ENCODE results near the gene TRAK2. TPM values are rescaled to one million over a fixed set of nuclear protein-coding genes. Genes with fewer than 3 reads are reported as not detected.
"Not testable (repeated sequence)": the region's sequence is repeated elsewhere in the genome, so short reads cannot be mapped to it uniquely, and the experiment has no call there.

Gene TRAK2
- total RNA-seq, 1 experiment from 2014 or later = 33.0 TPM

GRCh38 chr2:201414099-201415023 is 36.9 kb downstream of the TRAK2 start:
- DNase-seq (ENCODE audit: low spot score) = peak; percentile 45

DNA sequence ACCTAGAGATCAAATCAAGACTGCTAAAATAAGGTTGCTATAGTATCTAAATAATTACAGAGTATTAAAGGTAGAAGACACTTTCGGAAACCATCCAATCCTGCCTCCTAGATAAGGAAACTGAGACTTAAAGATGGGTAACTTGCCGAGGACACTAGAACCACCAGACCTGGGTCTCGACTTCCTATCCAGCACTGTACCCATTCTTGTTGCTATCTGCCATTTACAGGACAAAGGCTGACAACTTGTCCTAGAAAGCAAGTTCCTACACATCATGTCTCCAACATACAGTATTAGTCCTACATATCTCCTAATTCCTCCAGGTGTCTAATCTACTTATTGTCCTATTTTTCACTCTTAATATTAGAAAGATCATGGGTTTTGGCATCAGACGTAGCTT is 37.7 kb downstream of the TRAK2 start:
- DNase-seq (ENCODE audit: low spot score) = no peak

GRCh38 chr2:201413143-201413542 is 38.1 kb downstream of the TRAK2 start:
- no peak for DNase-seq (ENCODE audit: low spot score)

DNA sequence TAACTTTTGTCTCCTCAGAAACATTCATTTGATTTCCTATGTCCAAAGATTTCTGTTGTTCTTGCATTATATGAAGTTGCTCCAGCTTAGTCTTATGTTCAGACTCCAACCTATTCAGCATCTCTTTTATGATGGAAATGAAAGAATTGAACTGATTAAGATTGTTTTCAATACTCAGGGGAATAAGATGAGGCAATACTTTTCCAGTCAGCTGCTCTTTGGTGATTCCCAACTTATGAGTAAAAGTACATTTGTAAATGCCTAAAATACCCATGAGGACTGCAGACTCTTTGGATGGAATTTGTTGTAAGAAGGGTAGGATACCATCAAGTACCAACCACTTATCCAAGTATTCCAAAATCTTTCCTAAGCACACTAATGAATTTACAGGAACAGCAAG is 39.8 kb downstream of the TRAK2 start:
- DNase-seq (ENCODE audit: low spot score) = no peak

DNA sequence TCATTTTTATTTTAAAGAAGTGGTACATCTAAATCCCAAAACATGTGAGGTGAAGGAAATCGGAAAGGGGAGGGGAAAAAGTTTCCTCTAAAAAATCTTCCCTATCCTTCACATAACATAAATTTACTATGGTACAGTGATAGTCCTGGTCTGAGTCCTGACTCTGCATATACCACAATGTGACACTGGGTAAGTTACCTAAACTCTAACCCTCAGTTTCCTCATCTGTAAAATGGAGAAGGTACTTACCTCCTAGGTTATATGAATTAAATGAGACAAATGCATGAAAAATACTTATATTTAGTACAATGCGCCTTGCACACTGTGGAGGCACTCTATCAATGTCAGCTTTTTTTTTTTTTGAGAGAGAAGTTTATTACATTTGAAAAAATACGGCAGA is 42.3 kb downstream of the TRAK2 start:
- no peak for DNase-seq (ENCODE audit: low spot score)

- DNase-seq (ENCODE audit: low spot score) = no peak
Measured at GRCh38 chr2:201407265-201407664, 44.0 kb downstream of the TRAK2 start.

DNA sequence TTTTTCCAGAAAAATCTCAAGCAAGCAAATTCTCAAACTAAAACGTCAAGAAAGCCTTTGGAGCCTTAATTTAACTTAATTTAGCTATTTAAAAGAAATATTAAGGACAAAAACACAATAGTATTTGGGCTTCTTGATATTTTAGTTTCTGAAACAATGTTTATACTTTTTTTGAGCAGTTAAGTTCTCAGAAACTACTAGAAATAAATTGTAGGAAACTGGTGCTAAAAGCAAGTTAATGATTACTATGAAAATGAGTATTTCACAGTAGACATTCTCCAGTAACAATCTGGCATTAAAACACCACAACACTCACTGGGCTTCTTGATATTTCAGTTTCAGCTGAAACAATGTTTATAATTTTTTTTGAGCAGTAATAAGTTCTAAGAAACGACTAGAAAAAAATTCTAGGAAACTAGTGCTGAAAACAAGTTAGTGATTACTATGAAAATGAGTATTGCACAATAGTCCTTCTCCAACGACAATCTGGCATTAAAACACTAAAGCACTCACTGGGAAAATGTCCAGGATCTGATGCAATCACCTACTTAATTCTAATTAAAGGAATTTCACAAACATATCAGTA is 45.1 kb downstream of the TRAK2 start:
- peak; percentile 35 for DNase-seq (ENCODE audit: low spot score)

DNA sequence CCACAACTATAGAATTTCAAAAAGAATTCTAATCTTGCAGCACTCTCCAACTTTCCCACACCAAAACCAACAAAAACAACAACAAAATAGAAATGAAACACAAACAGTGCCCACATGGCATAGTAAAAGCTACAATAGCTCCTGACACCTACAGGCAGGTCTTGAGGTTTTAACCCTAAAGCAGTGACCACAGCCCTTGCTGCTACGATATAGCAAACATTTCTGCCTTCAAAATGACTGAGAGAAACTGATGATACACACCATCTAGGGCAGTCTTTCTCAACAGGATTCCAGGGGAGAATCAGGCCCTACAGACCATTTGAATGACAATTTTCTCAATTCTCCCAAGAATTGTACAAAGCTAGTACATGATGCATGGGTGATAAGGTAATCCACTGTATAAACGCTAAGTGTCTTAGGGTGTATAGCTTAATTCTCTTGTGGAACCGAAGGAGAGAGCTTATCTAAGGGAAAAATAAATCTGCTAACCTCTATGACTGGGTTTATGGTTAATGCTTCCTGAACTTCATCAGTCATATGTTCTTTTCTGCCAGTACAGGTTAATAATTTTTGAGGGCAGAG is 46.5 kb downstream of the TRAK2 start:
- DNase-seq (ENCODE audit: low spot score) = no peak

DNA sequence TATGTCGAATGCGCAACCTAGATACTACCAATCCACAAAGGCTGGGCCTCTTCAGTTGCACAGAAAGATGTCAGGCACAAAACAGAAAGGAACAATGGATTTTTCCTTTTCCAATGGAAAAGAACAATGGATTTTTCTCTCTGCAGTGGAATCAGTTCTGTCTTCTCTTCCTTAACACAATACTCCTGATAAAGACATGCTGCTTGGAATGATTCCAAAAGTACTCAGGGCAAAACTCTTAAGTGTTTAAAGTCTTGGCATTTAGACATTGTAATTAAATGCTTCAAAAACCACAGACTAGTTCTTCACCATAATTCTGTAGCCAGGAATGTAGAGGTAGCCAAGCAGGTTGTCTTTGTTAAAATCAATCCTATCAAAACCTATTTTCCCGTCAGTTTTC is 47.4 kb downstream of the TRAK2 start:
- peak; percentile 36 for DNase-seq (ENCODE audit: low spot score)

- no peak for DNase-seq (ENCODE audit: low spot score)
Measured at GRCh38 chr2:201402651-201403562, 48.4 kb downstream of the TRAK2 start.

GRCh38 chr2:201401815-201402214 is 49.4 kb downstream of the TRAK2 start:
- no peak for DNase-seq (ENCODE audit: low spot score)

DNA sequence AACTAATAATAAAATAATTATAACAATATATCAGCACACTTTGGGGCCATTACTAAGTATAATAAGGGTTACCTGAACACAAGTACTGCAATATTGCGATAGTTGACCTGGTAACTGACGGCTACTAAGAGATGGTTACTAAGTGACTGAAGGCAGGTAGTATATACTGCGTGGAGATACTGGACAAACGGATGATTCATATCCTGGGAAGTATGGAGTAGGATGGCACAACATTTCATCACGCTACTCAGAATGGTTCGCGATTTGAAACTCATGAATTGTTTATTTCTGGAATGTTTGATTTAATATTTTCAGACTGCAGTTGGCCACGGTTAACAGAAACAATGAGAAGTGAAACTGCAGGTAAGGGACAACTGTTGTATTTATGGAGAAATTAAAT is 54.7 kb downstream of the TRAK2 start:
- peak; percentile 28 for DNase-seq (ENCODE audit: low spot score)

GRCh38 chr2:201383136-201383535 is 68.1 kb downstream of the TRAK2 start:
- DNase-seq (ENCODE audit: low spot score) = no peak

DNA sequence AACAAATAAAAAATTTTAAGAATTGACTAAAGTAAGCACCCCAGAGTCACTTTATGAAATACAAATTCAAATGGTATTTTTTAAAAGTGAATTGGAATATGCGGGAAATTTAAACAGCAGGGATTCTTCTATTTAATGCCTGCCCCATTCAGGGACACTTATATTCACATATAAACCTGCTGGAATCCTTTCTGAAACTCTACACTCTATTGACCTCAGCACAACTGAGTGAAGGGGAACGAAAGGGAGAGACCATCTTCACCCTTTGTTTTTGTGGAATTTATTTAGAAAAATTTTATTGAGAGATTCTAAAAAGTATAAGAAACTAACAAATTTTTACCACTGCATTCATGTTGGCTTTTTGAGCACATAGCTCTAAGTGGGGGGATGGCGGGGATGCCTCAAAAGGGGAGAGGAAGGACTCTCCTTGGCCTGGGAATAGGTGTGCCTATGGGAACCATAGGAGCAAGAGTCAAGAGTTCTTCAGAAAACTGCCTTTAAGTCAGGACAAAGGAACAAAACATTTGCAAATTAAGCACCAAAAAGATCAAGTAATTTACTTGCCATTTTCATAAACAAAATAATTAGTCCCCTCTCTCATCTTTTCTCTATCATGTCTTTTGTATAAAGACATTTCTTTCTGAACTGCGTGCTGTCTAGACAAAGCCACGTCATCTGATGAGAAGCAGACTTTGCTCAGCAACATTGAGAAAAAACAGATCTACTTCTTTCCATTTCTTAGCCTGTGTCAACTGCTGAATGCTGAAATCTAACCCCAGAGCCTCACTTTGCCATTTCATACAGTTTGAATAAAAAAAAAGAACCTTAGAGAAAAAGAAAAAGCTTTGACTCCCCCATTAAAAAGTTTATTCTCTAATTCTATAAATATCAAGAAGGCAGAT is 72.5 kb downstream of the TRAK2 start:
- DNase-seq (ENCODE audit: low spot score) = no peak

DNA sequence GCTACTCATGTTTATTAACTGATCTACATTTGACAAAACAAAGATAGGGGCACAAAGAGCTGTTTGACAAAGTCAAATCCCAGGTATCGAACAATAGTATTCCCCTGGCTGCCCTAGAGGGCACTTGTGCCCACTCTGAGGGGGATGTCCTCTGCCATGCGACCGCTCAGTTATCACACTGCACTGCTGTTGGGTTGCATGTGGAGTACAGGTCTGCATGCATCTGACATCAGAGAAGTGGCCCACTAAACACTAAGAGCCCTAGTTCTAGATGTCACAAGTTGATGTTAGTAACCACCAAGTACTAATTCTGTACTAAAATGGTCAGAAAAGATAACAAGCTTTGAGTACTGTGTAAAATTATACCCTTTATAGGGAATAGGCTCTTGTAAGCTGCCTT is 74.0 kb downstream of the TRAK2 start:
- DNase-seq (ENCODE audit: low spot score) = no peak

DNA sequence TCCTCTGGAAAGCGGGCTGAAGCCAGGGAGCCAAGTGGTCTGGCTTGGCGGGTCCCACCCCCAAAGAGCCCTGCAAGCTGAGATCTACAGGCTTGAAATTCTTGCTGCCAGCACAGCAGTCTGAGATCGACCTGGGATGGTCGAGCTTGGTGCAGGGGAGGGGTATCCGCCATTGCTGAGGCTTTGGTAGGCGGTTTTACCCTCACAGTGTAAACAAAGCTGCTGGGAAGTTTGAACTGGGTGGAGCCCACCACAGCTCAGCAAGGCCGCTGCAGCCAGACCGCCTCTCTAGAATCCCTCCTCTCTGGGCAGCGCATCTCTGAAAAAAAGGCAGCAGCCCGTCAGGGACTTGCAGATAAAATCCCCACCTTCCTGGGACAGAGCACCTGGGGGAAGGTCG is 81.5 kb downstream of the TRAK2 start:
- no peak for DNase-seq (ENCODE audit: low spot score)

DNA sequence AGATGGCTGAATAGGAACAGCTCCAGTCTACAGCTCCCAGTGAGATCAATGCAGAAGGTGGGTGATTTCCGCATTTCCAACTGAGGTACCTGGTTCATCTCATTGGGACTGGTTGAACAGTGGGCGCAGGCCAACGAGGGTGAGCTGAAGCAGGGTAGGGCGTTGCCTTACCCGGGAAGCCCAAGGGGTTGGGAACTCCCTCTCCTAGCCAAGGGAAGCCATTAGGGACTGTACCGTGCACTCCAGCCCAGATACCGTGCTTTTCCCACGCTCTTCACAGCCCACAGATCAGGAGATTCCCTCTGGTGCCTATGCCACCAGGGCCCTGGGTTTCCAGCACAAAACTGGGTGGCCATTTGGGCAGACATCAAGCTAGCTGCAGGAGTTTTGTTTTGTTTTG is 81.9 kb downstream of the TRAK2 start:
- not testable (repeated sequence) for DNase-seq (ENCODE audit: low spot score)

DNA sequence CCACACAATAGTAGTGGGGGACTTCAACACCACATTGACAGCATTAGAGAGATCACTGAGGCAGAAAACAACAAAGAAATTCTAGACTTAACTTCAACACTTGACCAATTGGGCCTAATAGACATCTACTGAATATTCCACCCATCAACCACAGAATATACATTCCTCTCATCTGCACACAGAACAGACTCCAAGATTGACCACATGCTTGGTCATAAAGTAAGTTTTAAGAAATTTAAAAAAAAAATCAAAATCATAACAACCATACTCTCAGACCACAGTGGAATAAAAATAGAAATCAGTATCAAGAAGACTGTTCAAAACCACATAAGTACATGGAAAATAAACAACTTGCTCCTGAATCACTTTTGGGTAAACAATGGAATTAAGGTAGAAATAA is 85.1 kb downstream of the TRAK2 start:
- DNase-seq (ENCODE audit: low spot score) = no peak

GRCh38 chr2:201363857-201364560 is 87.2 kb downstream of the TRAK2 start:
- peak; percentile 51 for DNase-seq (ENCODE audit: low spot score)

- DNase-seq (ENCODE audit: low spot score) = peak; percentile 58
Measured at GRCh38 chr2:201362396-201362795, 88.9 kb downstream of the TRAK2 start.
